GM12892 (cell line): ENCODE data around the gene ELP1.
"Not testable (repeated sequence)": the region's sequence is repeated elsewhere in the genome, so short reads cannot be mapped to it uniquely, and the experiment has no call there.

Source experiments
- DNase-seq: peaks from one replicate; pipeline ENCODE4 v3.0.0; 2011; ENCODE audit not compliant: insufficient read length
- FAIRE-seq: peaks from 2 replicates; lab custom pipeline; 2011; peaks lifted over from hg19 to GRCh38; lab: Jason Lieb, UNC
- POLR2A ChIP-seq: IDR thresholded peaks from 2 replicates; pipeline ENCODE4 v1.6.1; 2011; ENCODE audit warnings: low read depth, low read length, control low read depth
- POLR2AphosphoS5 ChIP-seq: IDR thresholded peaks from 2 replicates; pipeline ENCODE4 v1.6.1; 2011; ENCODE audit warnings: low read depth, low read length, control low read depth
- TAF1 ChIP-seq: IDR thresholded peaks from 2 replicates; pipeline ENCODE4 v1.6.1; 2011; ENCODE audit warnings: low read depth, mild to moderate bottlenecking, control low read depth, low read length, borderline replicate concordance

Gene ELP1

GRCh38 chr9:108924466-108924865 lies 9.5 kb downstream of the ELP1 start:
- DNase-seq, result no peak
- FAIRE-seq, result no peak
- TF ChIP-seq POLR2AphosphoS5 (no peak), POLR2A (no peak), TAF1 (no peak)

GRCh38 chr9:108921200-108921599 lies 12.7 kb downstream of the ELP1 start:
- FAIRE-seq (no peak), DNase-seq (no peak)
- no peak for TF ChIP-seq POLR2AphosphoS5
- no peak for TF ChIP-seq POLR2A
- TF ChIP-seq TAF1, result no peak

- not testable (repeated sequence) for FAIRE-seq
Measured at GRCh38 chr9:108920401-108920800, 13.5 kb downstream of the ELP1 start.

GRCh38 chr9:108919517-108919916 lies 14.4 kb downstream of the ELP1 start:
- FAIRE-seq, result no peak
- TF ChIP-seq POLR2AphosphoS5 (no peak), POLR2A (no peak), TAF1 (no peak)
- no peak for DNase-seq

More at GRCh38 chr9:108920401-108920800, 13.5 kb downstream of the ELP1 start:
- DNase-seq, result not testable (repeated sequence)

- no peak for DNase-seq
- no peak for TF ChIP-seq TAF1
- TF ChIP-seq POLR2AphosphoS5, result no peak
- TF ChIP-seq POLR2A, result no peak
- FAIRE-seq, result no peak
Measured at GRCh38 chr9:108913391-108913790, 20.5 kb downstream of the ELP1 start.

- TF ChIP-seq POLR2AphosphoS5, result no peak
- no peak for TF ChIP-seq POLR2A
- TF ChIP-seq TAF1, result no peak
- FAIRE-seq, result no peak
- no peak for DNase-seq
Measured at GRCh38 chr9:108911820-108912219, 22.1 kb downstream of the ELP1 start.

GRCh38 chr9:108910914-108911313 lies 23.0 kb downstream of the ELP1 start:
- DNase-seq (no peak), FAIRE-seq (no peak)
- TF ChIP-seq POLR2A, result no peak
- no peak for TF ChIP-seq TAF1
- no peak for TF ChIP-seq POLR2AphosphoS5

- DNase-seq, result no peak
- FAIRE-seq, result no peak
- TF ChIP-seq TAF1, result no peak
Measured at GRCh38 chr9:108910402-108910801, 23.5 kb downstream of the ELP1 start.

GRCh38 chr9:108905494-108905893 lies 28.4 kb downstream of the ELP1 start:
- FAIRE-seq, result no peak
- no peak for DNase-seq
- TF ChIP-seq TAF1 (no peak), POLR2A (no peak), POLR2AphosphoS5 (no peak)

- no peak for TF ChIP-seq TAF1
- TF ChIP-seq POLR2AphosphoS5, result no peak
- no peak for TF ChIP-seq POLR2A
- no peak for FAIRE-seq
- DNase-seq, result no peak
Measured at GRCh38 chr9:108904161-108904560, 29.8 kb downstream of the ELP1 start.

GRCh38 chr9:108903420-108904103 lies 30.4 kb downstream of the ELP1 start:
- TF ChIP-seq POLR2A (no peak), POLR2AphosphoS5 (no peak), TAF1 (no peak)
- DNase-seq (no peak), FAIRE-seq (no peak)

GRCh38 chr9:108900176-108900575 lies 33.7 kb downstream of the ELP1 start:
- FAIRE-seq, result no peak
- TF ChIP-seq POLR2A (no peak), POLR2AphosphoS5 (no peak), TAF1 (no peak)
- DNase-seq, result no peak

- DNase-seq, FAIRE-seq: not testable (repeated sequence)
Measured at GRCh38 chr9:108899023-108899695, 34.8 kb downstream of the ELP1 start.
